Left ventricle myocardium inferior (tissue), 1 donor: ENCODE results near the gene CDK5RAP3. TPM values are rescaled to one million over a fixed set of nuclear protein-coding genes. Genes with fewer than 3 reads are reported as not detected.

ENCODE experiments used
- DNase-seq: peaks from one replicate; pipeline ENCODE4 v3.0.0-alpha.2; 2020
- H3K27ac ChIP-seq: fragments of 200-600 bp; replicated peaks from 2 replicates; pipeline ENCODE4 v1.8.0; 2021
- H3K27me3 ChIP-seq: fragments of 200-600 bp; 2 replicates; pipeline ENCODE4 v1.8.0; 2021; ENCODE audit warnings: low read depth
- H3K36me3 ChIP-seq: fragments of 200-600 bp; 2 replicates; pipeline ENCODE4 v1.8.0; 2021
- H3K4me1 ChIP-seq: fragments of 200-600 bp; 2 replicates; pipeline ENCODE4 v1.8.0; 2021
- H3K4me3 ChIP-seq: fragments of 200-600 bp; 2 replicates; pipeline ENCODE4 v1.8.0; 2021; ENCODE audit warnings: mild to moderate bottlenecking, moderate library complexity
- H3K9me3 ChIP-seq: fragments of 200-600 bp; replicated peaks from 2 replicates; pipeline ENCODE4 v1.8.0; 2021
- intact Hi-C: fragments of 100-400 bp; cut with micrococcal nuclease; formaldehyde crosslinking; loops from one replicate; pipeline ENCODE4 v1.11.0; 2022
- total RNA-seq: library from RNA; stranded (reverse); fragmentation: NEBNext Ultra II Directional; extraction: Animal tissue kit (Norgen Biotek cat#: 25700); gene quantifications from one replicate; pipeline ENCODE4 v1.2.1, GENCODE V29; 2021
- TF ChIP-seq, protein P1 (sequence below): fragments of 200-600 bp; IDR thresholded peaks from 2 replicates; pipeline ENCODE4 v1.8.0; 2021; ENCODE audit warnings: antibody characterized with exemption, mild to moderate bottlenecking, borderline replicate concordance
- donor health status: DM: no; HTN: yes; CAD: no; lungs with severe emphysema.

Gene CDK5RAP3
- total RNA-seq, 1 donor from 2014 or later: 50.1 TPM

- no peaks in the 10 kb centered on the region for H3K27me3 ChIP-seq
- H3K9me3 ChIP-seq: no peaks in the 10 kb centered on the region
- H3K4me3 ChIP-seq: peak overlapping the region; percentile 59
- H3K36me3 ChIP-seq: peaks cover 22% of the 10 kb centered on the region
- peak overlapping the region; percentile 79 for H3K27ac ChIP-seq
- H3K4me1 ChIP-seq: peaks cover 40% of the 10 kb centered on the region
- intact Hi-C loops: loop anchor here (10.0 kb wide), 1 partner anchor 65 kb away; no protein-coding TSS in a partner anchor
- no peak for DNase-seq
- TF ChIP-seq, protein P1, sequence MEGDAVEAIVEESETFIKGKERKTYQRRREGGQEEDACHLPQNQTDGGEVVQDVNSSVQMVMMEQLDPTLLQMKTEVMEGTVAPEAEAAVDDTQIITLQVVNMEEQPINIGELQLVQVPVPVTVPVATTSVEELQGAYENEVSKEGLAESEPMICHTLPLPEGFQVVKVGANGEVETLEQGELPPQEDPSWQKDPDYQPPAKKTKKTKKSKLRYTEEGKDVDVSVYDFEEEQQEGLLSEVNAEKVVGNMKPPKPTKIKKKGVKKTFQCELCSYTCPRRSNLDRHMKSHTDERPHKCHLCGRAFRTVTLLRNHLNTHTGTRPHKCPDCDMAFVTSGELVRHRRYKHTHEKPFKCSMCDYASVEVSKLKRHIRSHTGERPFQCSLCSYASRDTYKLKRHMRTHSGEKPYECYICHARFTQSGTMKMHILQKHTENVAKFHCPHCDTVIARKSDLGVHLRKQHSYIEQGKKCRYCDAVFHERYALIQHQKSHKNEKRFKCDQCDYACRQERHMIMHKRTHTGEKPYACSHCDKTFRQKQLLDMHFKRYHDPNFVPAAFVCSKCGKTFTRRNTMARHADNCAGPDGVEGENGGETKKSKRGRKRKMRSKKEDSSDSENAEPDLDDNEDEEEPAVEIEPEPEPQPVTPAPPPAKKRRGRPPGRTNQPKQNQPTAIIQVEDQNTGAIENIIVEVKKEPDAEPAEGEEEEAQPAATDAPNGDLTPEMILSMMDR: no peak
Measured at GRCh38 chr17:47949946-47950345, 21.0 kb upstream of the CDK5RAP3 start.

- Histone ChIP-seq H3K36me3 (peaks cover 18% of the 10 kb centered on the region), H3K4me3 (no peak overlapping the region), H3K27me3 (no peaks in the 10 kb centered on the region), H3K9me3 (no peaks in the 10 kb centered on the region), H3K27ac (no peak overlapping the region), H3K4me1 (peaks cover 35% of the 10 kb centered on the region)
- no peak for DNase-seq
- TF ChIP-seq, protein P1: no peak
- intact Hi-C loops: loop anchor here (10.0 kb wide), 1 partner anchor 66 kb away; no protein-coding TSS in a partner anchor
Measured at GRCh38 chr17:47950448-47950847, 20.5 kb upstream of the CDK5RAP3 start.

DNA sequence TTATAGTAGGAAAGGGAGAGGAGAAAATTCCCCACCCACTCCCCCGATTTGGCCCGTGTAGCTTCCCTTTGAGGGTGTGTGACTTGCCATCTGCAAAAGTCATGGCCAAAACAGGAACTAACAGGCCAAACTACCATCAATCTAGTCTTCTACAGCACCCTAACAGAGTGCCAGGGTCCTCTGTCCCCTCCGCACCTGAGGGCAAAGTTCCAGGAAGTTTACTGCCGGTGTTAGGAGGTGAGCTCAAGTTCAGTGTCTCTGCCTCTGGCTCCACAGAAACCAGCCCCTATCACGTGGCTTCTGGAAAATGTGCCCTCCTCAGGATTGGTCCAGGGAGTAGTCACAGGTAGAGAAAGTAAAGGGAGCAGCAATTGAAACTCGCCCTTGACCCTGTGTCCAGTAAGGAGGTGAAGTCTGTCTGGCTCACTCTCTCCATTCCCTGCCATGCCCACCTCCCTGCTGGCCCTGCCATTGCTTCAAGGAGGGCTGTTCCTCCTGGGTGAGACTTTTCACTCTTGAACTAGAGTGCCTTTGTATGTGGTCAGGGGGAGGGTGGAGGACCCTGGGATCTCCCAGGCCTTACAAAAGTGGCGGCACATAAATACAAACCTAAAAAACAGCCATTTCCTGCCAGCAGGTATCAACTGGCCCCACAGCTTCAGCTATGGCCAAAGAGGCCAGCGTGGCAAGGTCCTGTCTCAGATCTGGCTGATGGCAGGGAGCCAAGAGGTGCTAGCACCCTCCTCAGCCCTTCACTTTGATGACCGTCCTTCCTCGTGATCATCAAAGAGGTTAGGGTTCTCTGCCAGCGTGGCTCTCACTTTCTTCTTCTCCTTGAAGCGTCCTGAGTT is 18.5 kb upstream of the CDK5RAP3 start:
- H3K9me3 ChIP-seq: no peaks in the 10 kb centered on the region
- TF ChIP-seq, protein P1: no peak
- no peaks in the 10 kb centered on the region for H3K27me3 ChIP-seq
- no peak for DNase-seq
- no peak overlapping the region for H3K27ac ChIP-seq
- peaks cover 19% of the 10 kb centered on the region for H3K4me1 ChIP-seq
- H3K4me3 ChIP-seq: no peak overlapping the region
- peaks cover 4% of the 10 kb centered on the region for H3K36me3 ChIP-seq
- intact Hi-C loops: loop anchor here (10.0 kb wide), 1 partner anchor 68 kb away; no protein-coding TSS in a partner anchor

DNA sequence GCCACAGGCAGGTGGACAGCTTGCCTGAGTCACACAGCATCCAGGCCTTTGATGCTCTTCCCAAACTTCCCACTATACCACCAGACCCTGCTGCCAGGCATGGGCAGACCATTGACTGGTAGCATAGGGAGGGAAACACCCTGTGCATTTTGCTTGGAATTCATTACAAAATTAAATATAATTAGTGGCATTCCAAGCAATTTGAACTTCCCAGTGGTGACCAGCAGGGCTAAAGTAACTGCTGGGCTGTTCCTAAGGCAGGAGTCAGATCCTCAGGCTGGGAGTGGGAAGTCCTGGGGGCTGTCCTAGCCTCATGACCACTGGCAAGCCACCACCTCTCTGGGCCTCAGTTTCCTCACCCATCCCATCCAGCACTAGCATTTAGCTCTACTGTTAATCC is 17.0 kb upstream of the CDK5RAP3 start:
- Histone ChIP-seq H3K27ac (no peak overlapping the region), H3K4me1 (peaks cover 12% of the 10 kb centered on the region), H3K9me3 (no peaks in the 10 kb centered on the region), H3K27me3 (no peaks in the 10 kb centered on the region), H3K36me3 (no peaks in the 10 kb centered on the region), H3K4me3 (no peak overlapping the region)
- intact Hi-C loops: loop anchor here (10.0 kb wide), 1 partner anchor 69 kb away; no protein-coding TSS in a partner anchor
- no peak for DNase-seq
- TF ChIP-seq, protein P1: no peak

DNA sequence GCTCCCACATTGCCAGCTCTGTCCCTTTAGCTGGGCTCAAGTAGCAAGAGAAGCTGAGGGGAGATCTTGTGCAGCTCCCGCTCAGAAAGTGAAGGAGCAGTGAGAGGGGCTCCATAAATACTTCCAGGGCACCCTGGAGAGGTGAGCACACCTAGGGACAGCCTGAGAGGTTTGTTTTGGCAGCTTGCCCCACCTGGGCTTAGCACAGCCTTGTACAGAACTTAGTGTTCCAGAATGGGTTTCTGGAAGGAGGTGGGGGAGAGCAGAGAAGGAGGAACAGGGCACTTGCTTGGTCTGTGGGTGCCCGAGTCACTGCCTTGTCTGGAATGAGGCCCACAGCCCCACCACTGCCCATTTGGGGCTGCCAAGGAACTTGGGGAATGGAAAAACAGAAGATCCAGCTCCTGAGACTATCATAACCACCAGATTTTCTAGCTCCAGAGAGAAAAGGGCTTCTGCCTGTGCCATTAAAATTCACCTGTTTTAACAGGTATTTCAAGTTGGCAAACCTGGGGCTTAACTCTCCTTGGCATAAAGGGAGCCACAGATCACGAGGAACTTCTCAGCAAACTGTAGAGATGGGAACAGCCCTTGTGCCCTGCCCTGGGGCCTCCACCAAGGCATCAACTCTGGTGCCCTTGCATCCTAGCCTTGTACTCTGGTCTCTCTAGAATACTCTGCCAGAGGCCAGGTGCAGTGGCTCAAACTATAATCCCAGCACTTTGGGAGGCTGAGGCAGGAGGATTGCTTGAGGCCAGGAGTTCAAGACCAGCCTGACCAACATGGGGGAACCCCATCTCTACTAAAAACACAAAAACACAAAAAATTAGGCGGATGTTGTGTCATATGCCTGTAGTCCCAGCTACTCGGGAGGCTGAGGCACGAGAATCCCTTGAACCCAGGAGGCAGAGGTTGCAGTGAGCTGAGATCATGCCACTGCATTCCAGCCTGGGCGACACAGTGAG is 15.1 kb upstream of the CDK5RAP3 start:
- Histone ChIP-seq H3K27ac (no peak overlapping the region), H3K4me3 (no peak overlapping the region), H3K27me3 (no peaks in the 10 kb centered on the region), H3K9me3 (no peaks in the 10 kb centered on the region), H3K36me3 (no peaks in the 10 kb centered on the region), H3K4me1 (no peaks in the 10 kb centered on the region)
- DNase-seq: no peak
- TF ChIP-seq, protein P1: no peak
- intact Hi-C loops: loop anchor here (10.0 kb wide), 1 partner anchor 71 kb away; no protein-coding TSS in a partner anchor
